SK-N-SH treated with all-trans-retinoic acid at 6 μM for 48 hours (cell line): ENCODE results near the gene NMT2.

ENCODE experiments used
- BACH2 ChIP-seq: fragments of 250-450 bp; sonication (Bioruptor Pico); IDR thresholded peaks from 2 replicates; pipeline ENCODE4 v1.9.0; 2021; ENCODE audit warnings: mild to moderate bottlenecking, borderline replicate concordance
- PATZ1 ChIP-seq: fragments of 250-450 bp; sonication (Bioruptor Pico); IDR thresholded peaks from 2 replicates; pipeline ENCODE4 v1.8.0; 2020; ENCODE audit warnings: mild to moderate bottlenecking, moderate library complexity, borderline replicate concordance
- RARB ChIP-seq: fragments of 250-450 bp; sonication (Bioruptor Pico); IDR thresholded peaks from 2 replicates; pipeline ENCODE4 v1.8.0; 2021; ENCODE audit warnings: mild to moderate bottlenecking, moderate library complexity
- TSHZ2 ChIP-seq: fragments of 250-450 bp; sonication (Bioruptor Pico); IDR thresholded peaks from 2 replicates; pipeline ENCODE4 v1.5.0; 2020; ENCODE audit warnings: mild to moderate bottlenecking, moderate library complexity
- ZFP3 ChIP-seq: fragments of 250-450 bp; sonication (Bioruptor Pico); IDR thresholded peaks from 2 replicates; pipeline ENCODE4 v1.5.0; 2020; ENCODE audit warnings: mild to moderate bottlenecking, moderate library complexity
- ZFP30 ChIP-seq: fragments of 450-650 bp; formaldehyde crosslinking; IDR thresholded peaks from 2 replicates; pipeline ENCODE4 v1.5.0; 2022; ENCODE audit warnings: mild to moderate bottlenecking, moderate library complexity
- ZNF70 ChIP-seq: fragments of 450-650 bp; formaldehyde crosslinking; IDR thresholded peaks from 2 replicates; pipeline ENCODE4 v1.5.0; 2020; ENCODE audit warnings: mild to moderate bottlenecking, moderate library complexity
- ZNF8 ChIP-seq: fragments of 450-650 bp; formaldehyde crosslinking; IDR thresholded peaks from 2 replicates; pipeline ENCODE4 v1.5.0; 2020; ENCODE audit warnings: mild to moderate bottlenecking, moderate library complexity
- TF ChIP-seq, protein P1 (sequence below): fragments of 250-450 bp; sonication (Bioruptor Pico); IDR thresholded peaks from 2 replicates; pipeline ENCODE4 v1.5.1; 2020; ENCODE audit warnings: low read depth, mild to moderate bottlenecking, moderate library complexity

DNA sequence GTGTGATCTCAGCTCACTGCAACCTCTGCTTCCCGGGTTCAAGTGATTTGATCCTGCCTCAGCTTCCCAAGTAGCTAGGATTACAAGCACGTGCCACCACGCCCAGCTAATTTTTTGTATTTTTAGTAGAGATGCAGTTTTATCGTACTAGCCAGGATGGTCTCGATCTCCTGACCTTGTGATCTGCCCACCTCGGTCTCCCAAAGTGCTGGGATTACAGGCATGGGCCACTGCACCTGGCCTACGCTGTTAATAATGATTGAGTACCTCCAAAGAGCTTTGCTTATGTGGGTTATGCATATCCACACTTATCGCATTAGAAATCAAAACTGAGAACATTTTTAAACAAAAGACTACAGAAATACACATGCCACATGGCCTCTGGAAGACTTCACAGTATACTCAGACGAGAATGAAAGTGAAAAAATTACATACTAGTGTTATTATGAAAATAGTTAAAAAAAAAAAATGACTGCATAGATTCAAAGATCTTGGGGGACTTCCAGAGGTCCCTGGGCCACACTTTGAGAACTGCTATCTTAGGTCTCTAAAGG, 45.9 kb downstream of the NMT2 start:
- TF ChIP-seq, protein P1, sequence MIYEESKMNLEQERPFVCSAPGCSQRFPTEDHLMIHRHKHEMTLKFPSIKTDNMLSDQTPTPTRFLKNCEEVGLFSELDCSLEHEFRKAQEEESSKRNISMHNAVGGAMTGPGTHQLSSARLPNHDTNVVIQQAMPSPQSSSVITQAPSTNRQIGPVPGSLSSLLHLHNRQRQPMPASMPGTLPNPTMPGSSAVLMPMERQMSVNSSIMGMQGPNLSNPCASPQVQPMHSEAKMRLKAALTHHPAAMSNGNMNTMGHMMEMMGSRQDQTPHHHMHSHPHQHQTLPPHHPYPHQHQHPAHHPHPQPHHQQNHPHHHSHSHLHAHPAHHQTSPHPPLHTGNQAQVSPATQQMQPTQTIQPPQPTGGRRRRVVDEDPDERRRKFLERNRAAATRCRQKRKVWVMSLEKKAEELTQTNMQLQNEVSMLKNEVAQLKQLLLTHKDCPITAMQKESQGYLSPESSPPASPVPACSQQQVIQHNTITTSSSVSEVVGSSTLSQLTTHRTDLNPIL: no peak
- no peak for TF ChIP-seq ZFP30 (CRISPR knock-in tag)
- TF ChIP-seq ZFP3: no peak
- no peak for TF ChIP-seq PATZ1 (CRISPR knock-in tag)
- no peak for TF ChIP-seq TSHZ2
- TF ChIP-seq ZNF8 (CRISPR knock-in tag): no peak
- no peak for TF ChIP-seq RARB (CRISPR knock-in tag)
- no peak for TF ChIP-seq BACH2 (CRISPR knock-in tag)
- TF ChIP-seq ZNF70: no peak
